Brain pericyte (primary cell): Measurements from ENCODE around the gene RASSF8.

ENCODE experiments used
- DNase-seq: peaks from one replicate; pipeline ENCODE4 v3.0.0-alpha.2; 2012; ENCODE audit warnings: low read depth, low spot score

The RASSF8 gene

GRCh38 chr12:25993901-25994651, 35.6 kb downstream of the RASSF8 start:
- peak; percentile 64 for DNase-seq

GRCh38 chr12:25994901-25995625, 36.6 kb downstream of the RASSF8 start:
- no peak for DNase-seq

GRCh38 chr12:25995906-25996305, 37.4 kb downstream of the RASSF8 start:
- DNase-seq = no peak

- DNase-seq = no peak
Measured at GRCh38 chr12:25996677-25997076, 38.2 kb downstream of the RASSF8 start.

- DNase-seq = no peak
Measured at GRCh38 chr12:25997201-25997963, 38.9 kb downstream of the RASSF8 start.

DNA sequence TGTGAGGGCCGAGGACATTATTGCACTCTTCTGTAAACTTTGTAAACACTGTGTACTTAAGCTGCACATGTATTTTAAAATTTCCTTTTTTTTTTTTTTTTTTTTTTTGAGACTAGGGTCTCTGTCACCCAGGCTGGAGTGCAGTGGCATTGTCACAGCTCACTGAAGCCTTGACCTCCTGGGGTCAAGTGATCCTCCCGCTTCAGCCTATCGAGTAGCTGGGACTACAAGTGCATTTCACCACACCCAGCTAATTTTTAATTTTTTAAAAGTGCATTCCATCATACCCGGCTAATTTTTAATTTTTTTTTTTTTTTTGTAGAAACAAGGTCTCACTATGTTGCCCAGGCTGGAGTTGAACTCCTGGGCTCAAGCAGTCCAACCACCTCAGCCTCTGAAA, 42.4 kb downstream of the RASSF8 start:
- no peak for DNase-seq

DNA sequence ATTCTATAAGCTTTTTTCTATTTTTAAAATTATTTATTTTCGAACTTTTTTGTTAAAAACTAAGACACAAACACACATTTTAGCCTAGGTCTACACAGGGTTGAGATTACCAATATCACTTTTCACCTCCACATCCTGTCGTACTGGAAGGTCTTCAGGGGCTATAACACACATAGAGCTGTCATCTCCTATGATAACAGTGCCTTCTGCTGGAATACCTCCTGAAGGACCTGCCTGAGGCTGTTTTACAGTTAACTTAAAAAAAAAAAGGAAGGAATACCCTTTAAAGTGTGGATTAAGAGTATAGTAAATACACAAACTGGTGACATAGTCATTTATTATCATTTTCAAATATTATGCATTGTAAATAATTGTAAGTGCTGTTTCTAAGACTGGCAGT, 43.0 kb downstream of the RASSF8 start:
- DNase-seq = no peak

DNA sequence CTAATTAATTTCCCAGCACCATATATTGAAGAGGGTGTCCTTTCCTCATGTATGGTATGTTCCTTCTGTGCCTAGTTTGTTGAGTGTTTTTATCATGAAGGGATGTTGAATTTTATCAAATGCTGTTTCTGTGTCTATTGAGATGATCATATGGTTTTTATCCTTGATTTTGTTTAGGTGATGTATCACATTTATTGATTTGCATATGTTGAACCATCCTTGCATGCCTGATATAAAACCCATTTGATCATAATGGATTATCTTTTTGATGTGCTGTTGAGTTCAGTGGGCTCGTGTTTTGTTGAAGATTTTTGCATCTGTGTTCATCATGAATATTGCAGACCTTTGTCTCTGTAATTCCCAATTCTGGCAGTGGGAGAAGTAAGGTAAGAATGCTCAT, 44.6 kb downstream of the RASSF8 start:
- DNase-seq = no peak

- no peak for DNase-seq
Measured at GRCh38 chr12:26007566-26007965, 49.1 kb downstream of the RASSF8 start.

DNA sequence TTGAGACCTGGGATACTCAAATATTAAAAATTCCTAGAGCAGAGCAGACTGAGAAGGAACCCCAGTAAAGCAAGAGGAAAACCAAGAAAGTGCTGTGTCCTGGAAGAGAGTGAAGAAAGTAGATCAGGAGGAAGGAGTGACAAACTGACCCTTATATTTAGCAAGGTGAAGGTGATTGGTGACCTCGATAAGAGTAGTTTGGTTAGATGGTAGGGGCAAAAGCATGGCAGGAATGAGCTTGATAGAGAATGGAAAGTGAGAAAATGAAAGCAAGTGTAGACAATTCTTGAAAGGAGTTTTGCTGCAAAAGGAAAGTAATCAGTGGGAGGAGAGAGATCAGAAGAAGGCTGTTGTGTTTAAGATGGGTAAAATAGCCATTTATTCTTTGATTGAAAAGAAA, 51.1 kb downstream of the RASSF8 start:
- no peak for DNase-seq

GRCh38 chr12:26010293-26010821, 51.9 kb downstream of the RASSF8 start:
- DNase-seq = no peak

GRCh38 chr12:26011099-26011498, 52.6 kb downstream of the RASSF8 start:
- no peak for DNase-seq

GRCh38 chr12:26014085-26014484, 55.6 kb downstream of the RASSF8 start:
- DNase-seq = no peak

DNA sequence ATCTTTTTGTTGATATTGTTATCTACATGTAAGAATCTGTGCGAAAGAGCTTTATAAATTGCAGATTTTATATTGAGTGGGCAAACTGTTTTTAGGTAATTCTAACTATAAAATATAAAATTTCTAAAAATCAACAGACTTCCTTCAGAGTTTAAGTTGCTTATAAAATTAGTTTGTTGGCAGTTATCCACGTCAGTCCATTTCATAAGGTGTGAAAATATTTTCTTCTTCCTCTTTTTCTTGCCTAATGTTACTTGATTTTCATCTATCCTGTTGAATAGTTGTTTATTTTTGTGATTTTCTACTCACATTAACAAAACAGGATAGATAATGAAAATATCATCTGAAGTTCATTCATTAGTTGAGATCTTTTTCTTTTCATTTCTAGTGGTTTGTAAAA, 58.0 kb downstream of the RASSF8 start:
- no peak for DNase-seq

DNA sequence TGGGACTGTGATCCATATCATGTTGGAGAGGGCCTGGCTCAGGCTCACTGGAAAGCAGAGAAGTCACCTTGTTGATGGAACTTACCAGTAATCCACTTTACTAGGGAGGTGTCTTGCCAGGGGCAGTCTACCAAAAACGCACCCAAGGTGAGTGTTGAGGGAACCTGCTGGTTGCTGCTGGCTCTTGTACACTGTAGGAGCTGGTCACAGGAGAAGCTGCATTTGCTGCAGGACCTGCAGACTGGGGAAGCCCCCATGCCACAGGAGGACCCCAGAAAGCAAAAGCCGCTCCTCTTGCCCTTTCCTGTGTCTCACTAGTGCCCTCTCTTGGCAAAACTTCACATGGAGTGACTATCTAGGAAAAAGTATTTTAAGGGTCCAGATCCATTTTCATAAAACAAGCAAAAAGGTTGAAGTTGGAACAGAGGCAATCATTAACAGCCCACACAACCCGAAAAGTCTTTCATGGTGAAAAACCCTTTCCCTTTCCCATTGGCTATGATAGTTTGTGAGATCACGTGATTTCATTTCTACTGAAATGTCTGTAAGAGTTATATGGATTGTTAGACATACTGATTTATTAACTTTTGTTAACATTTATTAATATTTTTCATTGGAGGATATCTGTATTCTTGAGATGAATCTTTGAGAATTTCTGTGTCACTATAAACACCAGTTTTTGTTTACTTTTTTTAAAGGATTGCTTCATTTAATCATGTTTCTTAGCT, 59.2 kb downstream of the RASSF8 start:
- no peak for DNase-seq

GRCh38 chr12:26018926-26019325, 60.4 kb downstream of the RASSF8 start:
- no peak for DNase-seq

DNA sequence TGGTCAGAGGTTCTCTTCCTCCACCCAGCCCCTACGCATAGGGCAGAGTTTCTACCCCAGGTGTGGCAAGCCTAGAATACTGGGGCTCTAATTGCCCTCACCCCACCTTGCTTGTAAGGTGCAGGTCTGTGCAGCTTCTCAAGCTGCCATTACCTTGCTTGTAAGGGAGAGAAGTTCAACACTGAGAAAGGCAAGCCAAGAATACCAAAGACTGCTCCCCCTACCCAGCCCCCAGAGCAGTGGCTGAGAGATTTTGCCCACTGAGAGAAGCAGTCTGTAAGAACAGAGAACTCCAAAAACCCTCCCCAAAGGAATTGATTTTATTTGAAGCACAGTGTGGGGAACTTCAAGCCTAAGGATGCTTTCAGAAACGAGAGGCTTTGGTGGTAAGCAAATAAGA, 63.1 kb downstream of the RASSF8 start:
- DNase-seq = no peak

DNA sequence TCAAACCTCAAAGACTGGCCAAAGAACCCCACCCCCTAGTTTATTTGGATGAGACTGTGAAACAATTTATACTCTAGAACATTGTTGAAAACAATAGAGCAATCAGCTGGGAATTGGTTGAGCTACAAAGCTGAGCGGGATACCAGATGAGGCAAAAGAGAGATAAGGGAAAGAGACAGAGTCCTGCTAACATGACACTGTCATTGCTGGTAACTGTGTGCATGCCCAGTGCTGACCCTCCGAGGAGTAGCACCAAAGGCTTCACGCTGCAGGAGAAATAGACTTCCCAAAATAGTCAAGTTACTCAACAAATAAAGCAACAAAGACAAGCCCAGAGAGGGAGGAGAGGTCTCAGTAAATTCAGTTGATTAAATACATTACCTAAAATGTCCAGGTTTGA, 63.6 kb downstream of the RASSF8 start:
- no peak for DNase-seq

GRCh38 chr12:26026713-26027112, 68.2 kb downstream of the RASSF8 start:
- no peak for DNase-seq

GRCh38 chr12:26027401-26027800, 68.9 kb downstream of the RASSF8 start:
- DNase-seq = no peak

DNA sequence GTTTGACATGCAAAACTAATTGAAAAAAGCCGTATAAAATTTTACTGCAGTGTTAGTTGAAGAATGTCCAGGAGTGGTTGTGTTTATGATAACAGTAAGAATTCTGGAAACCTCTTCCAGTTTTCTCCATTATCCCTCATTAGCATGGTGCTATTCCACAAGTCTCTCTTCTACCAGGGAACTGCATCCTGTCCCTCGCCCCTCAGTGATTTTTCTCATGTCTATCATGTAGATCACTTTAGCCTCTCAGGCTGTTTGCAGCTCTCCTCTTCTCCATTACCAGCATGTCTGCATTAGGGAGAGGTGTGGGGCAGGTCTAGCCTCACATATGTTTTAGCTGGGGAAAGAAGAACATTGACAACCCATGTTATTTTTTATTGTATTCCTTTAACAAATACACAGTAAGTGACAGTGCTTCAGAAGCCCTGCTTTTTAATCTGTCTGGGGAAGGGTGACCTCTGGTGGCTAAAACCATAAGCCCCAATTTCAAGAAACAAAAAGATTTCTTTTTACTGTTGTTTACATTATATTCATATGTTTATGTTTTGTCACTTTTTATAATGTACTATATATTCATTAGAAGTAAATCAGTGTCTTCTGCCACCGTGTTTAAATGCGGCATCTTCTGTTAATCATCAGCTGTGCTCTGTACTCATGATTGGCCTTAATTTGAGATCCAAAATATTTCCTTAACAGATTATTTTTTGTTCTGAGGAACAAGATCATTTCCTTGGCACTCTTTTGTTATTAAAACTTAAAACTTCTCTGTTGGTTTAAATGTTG, 70.7 kb downstream of the RASSF8 start:
- DNase-seq = no peak
